Measurements from ENCODE around the gene RECQL.
"Not testable (repeated sequence)": the region's sequence is repeated elsewhere in the genome, so short reads cannot be mapped to it uniquely, and the experiment has no call there.

Gene RECQL

DNA sequence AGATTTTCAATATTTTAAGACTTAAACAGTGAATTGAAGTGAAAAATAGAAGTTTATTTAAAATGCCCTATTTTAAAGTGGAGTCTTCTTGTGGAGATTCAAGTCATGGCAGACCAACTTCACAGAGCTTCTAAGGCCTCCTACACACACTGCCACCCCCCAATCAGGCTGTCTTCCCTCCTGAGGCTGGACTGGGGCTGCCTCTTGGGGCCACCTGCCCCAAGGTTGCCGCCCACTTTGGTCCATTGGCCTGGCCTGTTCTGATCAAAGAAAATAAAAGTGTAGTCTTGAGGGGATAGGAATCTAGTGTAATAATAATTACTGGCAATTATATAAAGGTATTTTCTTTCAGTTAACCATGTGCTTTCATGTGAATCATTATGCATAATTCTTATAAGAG lies 1.4 kb upstream of the RECQL start:
- DNase-seq (ENCODE audit: low spot score) = no peak

DNA sequence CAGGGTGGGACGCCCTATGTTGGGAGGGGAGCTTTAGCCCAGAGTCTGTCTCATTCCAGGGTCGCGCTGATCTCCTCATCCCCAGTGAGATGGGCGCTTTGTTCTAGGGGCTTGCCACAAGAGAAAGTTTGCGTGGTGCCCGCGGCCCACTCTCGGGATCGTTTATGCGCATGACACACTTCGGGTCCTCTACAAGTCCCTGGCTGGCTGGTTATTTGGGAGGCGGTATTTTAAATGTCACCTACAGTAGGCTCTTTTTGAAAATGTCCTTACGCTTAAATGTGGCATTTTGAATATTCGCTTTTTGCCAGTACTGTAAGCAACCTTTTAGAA lies 695 bp upstream of the RECQL start:
- DNase-seq (ENCODE audit: low spot score) = peak; percentile 14

- DNase-seq (ENCODE audit: low spot score) = no peak
Measured at GRCh38 chr12:21500786-21501257, 613 bp downstream of the RECQL start.

- DNase-seq (ENCODE audit: low spot score) = no peak
Measured at GRCh38 chr12:21499765-21500164, 1.7 kb downstream of the RECQL start.

DNA sequence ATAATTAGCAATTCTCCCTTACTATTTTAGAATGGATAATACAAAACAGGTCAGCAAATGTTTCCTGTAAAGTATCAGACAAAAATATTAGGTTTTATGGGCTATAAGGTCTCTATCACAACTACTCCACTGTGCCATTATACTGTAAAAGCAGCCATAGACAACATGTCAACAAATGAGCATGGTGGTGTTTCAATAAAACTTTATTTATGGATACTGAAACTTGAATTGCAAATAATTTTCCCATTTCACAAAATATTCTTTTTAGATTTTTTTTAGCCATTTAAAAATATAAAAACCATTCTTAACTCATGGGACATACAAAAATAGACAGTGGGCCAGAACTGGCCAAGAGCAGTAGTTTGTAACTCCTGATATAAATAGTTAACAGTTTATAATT lies 15.4 kb downstream of the RECQL start:
- no peak for DNase-seq (ENCODE audit: low spot score)

DNA sequence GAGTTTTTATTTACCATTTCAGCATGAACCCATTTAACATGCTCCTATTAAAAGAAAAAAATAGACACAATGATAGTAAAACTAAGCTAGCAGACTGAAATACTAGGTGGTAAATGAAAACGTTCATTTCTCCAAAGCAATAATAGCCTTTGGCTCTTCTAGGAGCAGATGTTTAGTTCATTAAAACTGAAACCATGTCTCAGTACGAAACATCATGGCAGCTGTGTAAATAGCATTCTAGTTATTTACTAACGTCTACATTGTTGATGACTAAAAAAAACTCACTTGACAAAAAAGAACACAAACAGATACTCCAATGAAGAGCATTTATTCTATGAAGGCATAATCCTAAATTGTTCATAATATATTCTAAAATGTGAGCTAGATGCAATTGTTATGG lies 17.9 kb downstream of the RECQL start:
- DNase-seq (ENCODE audit: low spot score) = no peak

DNA sequence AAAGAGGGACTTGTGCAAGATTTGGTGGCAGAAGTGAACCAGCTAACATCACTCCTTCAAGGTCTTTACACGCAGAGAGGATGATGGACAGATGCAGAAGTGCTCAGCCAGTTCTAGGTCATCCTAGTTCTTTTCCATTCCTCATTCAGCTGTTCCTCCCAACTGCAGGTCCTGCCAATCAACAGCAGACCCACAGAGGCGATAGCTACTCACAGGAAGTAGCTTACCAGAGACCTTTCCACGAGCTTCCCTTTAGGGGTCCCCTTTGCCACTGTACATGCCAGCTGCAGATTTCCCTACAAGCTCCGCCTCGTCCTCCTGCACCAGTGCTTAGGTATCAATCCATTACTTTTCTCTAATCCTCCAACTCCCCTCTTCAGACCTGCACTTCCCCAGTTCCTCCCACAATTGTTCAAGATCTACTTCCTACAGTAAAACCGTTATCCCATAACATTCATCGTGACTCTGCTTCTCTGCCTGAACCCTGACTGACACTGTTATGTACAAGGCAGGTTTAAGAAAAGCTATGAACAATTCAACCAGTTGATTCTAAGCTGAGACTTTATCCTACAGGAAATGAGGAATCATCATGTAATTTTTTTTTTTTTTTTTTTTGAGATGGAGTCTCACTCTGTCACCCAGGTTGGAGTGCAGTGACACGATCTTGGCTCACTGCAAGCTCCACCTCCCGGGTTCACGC lies 22.5 kb downstream of the RECQL start:
- DNase-seq (ENCODE audit: low spot score) = no peak

- no peak for DNase-seq (ENCODE audit: low spot score)
Measured at GRCh38 chr12:21476949-21477348, 24.5 kb downstream of the RECQL start.

DNA sequence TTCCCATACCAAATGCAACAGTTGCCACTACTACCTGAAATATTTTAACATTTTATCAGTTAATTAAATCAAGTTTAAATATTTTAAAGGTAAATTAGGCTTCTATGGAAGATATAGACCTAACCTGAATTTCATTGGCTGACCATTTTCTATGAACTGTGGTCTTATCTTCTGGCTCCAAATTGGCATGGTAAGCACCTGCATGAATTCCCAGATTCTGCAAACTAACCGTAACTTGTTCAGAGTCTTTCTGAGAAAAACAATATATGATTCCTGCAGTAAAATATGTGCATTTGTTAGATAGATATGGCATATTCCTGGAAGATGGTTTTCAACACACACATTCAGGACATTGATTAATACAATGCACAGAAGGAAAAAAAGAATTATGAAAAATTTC lies 25.9 kb downstream of the RECQL start:
- no peak for DNase-seq (ENCODE audit: low spot score)

DNA sequence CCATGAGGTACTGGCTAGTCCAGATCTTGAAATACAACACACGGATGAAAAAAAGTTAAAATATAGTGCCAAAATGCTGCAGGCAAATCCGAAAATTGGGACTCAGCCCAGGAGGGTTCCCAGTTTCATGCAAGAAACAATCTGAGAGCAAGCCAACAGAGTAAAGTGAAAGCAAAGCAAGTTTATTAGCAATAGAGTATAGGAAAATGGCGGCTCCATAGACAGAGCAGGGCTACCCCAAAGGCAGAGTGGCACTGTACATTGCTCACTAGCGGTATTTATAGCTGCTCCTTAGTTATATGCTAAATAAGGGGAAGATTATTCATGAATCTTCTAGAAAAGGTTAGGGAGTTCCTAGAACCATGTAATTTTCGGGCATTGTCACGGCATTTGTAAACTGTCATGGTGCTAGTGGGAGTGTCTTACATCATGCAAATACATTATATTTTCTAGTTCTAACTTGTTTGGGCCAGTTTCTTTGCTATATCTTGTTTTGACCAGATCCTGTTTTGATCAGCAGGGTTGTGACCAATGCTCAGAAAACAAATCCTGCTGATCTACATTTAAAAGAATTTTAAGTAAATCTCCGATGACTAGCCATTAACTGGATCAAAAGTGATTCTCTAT lies 29.1 kb downstream of the RECQL start:
- DNase-seq (ENCODE audit: low spot score) = no peak

- no peak for DNase-seq (ENCODE audit: low spot score)
Measured at GRCh38 chr12:21471294-21471693, 30.1 kb downstream of the RECQL start.

DNA sequence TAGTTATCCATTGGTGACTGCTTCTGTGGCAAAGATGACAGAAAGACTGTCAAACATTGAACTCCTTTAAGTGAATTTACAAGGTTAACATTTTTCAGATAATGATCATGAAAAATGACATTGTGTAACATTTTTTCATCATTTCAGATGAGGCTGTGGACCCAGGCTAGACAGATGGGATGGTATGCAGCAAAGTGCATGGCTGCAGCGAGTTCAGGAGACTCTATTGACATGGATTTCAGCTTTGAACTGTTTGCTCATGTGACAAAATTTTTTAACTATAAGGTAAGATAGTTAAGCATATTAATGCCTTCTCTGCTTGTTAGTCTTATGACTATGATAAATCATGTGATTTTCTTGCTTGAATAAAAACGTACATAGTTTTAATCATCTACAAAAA lies 34.1 kb downstream of the RECQL start:
- not testable (repeated sequence) for DNase-seq (ENCODE audit: low spot score)

GRCh38 chr12:21459474-21459873 lies 42.0 kb downstream of the RECQL start:
- DNase-seq (ENCODE audit: low spot score) = no peak

DNA sequence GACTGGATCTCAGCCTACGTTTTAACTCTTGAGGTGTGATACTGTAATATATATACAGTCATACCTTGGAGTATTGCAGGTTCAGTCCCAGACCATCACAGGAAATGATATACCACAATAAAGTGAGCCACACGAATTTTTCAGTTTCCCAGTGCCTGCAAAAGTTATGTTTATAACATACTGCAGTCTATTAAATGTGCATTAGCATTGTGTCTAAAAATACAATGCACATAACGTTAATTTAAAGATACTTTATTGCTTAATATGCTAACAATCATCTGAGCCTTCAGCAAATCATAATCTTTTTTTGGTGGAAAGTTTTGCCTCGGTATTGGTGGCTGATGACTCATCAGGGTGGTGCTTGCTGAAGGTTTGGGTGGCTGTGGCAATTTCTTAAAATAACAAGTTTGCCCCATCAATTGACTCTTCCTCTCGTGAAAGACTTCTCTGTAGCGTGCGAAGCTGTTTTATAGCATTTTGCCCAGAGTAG lies 45.1 kb downstream of the RECQL start:
- DNase-seq (ENCODE audit: low spot score) = no peak

DNA sequence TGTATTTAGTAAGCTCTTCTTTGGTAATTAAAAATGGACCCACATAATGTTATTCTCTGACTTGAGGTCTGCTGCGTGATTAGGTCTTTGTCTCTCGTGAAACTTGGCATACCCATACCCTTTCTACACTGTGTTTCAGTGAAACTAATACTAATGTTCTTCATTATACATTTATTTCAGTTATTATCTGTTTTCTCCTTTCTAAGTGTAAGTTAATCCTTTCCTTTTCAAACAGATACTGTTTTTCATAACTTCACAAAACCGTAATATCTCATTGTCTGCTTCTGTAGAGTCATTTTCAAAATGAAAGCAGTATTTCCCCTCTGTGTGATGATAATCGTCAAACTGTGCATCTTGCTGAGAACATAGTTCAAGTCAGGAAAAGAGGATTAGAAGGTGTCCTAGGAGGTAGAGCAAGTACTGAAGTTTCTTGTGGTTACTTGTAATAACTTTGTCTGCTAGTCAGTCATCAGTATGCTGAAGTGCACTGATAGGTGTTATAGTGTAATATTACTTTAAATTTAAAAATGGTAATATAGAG lies 48.1 kb downstream of the RECQL start:
- DNase-seq (ENCODE audit: low spot score) = no peak

- DNase-seq (ENCODE audit: low spot score) = no peak
Measured at GRCh38 chr12:21451529-21451928, 49.9 kb downstream of the RECQL start.

- DNase-seq (ENCODE audit: low spot score) = no peak
Measured at GRCh38 chr12:21444193-21445146, 57.0 kb downstream of the RECQL start.

DNA sequence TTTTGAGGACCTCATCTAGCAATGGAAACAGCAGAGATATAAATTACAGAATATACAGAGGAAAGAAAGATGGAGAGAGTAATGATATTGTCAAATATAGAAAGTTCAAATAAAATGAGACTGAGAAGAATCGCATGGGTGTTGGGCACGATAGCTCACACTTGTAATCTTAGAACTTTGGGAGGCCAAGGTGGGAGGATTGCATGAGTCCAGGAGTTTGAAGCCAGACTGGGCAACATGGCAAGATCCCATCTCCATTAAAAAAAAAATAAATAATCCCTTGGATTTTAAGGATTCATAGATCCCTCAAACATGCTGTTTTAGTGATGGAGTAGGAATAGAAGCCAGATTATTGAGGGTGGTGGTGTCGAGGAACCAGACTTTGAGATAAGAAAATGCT lies 62.1 kb downstream of the RECQL start:
- DNase-seq (ENCODE audit: low spot score) = no peak

- DNase-seq (ENCODE audit: low spot score) = no peak
Measured at GRCh38 chr12:21438643-21439042, 62.8 kb downstream of the RECQL start.

DNA sequence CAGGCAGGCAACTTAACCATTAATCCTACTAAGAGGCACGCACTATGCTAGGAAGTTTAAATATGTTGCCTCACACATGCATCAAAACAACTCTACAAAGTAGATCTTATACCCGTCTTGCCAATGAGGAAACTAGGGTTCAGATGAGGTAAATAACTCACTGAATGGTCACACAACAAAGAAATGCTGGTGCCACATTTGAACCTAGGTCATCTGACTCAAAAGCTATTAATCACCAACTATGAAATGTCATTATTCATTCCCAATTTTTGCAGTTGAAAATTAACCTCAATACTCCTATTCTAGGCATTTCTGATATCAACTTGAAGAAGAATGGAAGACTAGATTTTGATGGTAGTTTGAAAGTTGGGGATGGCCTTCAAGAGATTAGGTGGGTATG lies 66.7 kb downstream of the RECQL start:
- no peak for DNase-seq (ENCODE audit: low spot score)

- DNase-seq (ENCODE audit: low spot score) = no peak
Measured at GRCh38 chr12:21433525-21433924, 67.9 kb downstream of the RECQL start.

GRCh38 chr12:21429994-21430393 lies 71.4 kb downstream of the RECQL start:
- DNase-seq (ENCODE audit: low spot score) = no peak

Data from LoVo (cell line).